Prostate gland (tissue), 2 donors: ENCODE results near the gene CDHR2.

ENCODE experiments used
- CTCF ChIP-seq, 4 experiments: fragments of 200-600 bp in 2 of 4; fragments of 450-650 bp in 2 of 4; sonication (generic) in 2 of 4; IDR thresholded peaks; 1 replicate in 3 of 4; 2 replicates in 1 of 4; pipeline ENCODE4 v1.5.1; 2016 to 2019; ENCODE audit warnings: antibody characterized with exemption in 4 of 4, mild to moderate bottlenecking in 2 of 4, moderate library complexity in 2 of 4
- POLR2A ChIP-seq: fragments of 450-650 bp; IDR thresholded peaks from one replicate; pipeline ENCODE4 v1.6.1; 2016; ENCODE audit warnings: antibody characterized with exemption, mild to moderate bottlenecking

GRCh38 chr5:176532795-176533194 lies 16.3 kb upstream of the CDHR2 start:
- TF ChIP-seq CTCF (IDR thresholded peaks at IDR 0.05): no peak
- TF ChIP-seq POLR2A: no peak
